GM23338 (cell line): Measurements from ENCODE around the gene CASP5. TPM values are rescaled to one million over a fixed set of nuclear protein-coding genes. Genes with fewer than 3 reads are reported as not detected.

Experiments
- ATAC-seq: fragments of 200-7000 bp; cut with Tn5 transposase; 3 replicates; pipeline ENCODE4 v1.9.1; 2020
- DNase-seq: peaks from one replicate; pipeline ENCODE4 v3.0.0-alpha.2; 2015; ENCODE audit warnings: low spot score
- H2AFZ ChIP-seq: fragments of 200-600 bp; sonication (generic); 2 replicates; pipeline ENCODE4 v1.8.0; 2016; ENCODE audit warnings: antibody characterized with exemption, mild to moderate bottlenecking, moderate library complexity
- H3F3A ChIP-seq: fragments of 200-600 bp; sonication (generic); replicated peaks from 2 replicates; pipeline ENCODE4 v1.8.0; 2017; ENCODE audit warnings: antibody characterized with exemption, mixed run types, low read depth
- H3K27ac ChIP-seq: fragments of 200-600 bp; sonication (generic); 2 replicates; pipeline ENCODE4 v1.6.1; 2016; ENCODE audit warnings: low read depth
- H3K27me3 ChIP-seq: fragments of 200-600 bp; sonication (generic); 2 replicates; pipeline ENCODE4 v1.8.0; 2016; ENCODE audit warnings: mild to moderate bottlenecking, mixed run types, moderate library complexity; ENCODE audit not compliant: insufficient read depth
- H3K36me3 ChIP-seq: fragments of 200-600 bp; sonication (generic); 2 replicates; pipeline ENCODE4 v1.8.0; 2016; ENCODE audit warnings: mild to moderate bottlenecking; ENCODE audit not compliant: insufficient read depth
- H3K4me1 ChIP-seq: fragments of 200-600 bp; sonication (generic); 2 replicates; pipeline ENCODE4 v1.8.0; 2016; ENCODE audit warnings: mild to moderate bottlenecking, moderate library complexity; ENCODE audit not compliant: insufficient read depth
- H3K4me2 ChIP-seq: fragments of 200-600 bp; sonication (generic); 2 replicates; pipeline ENCODE4 v1.7.1; 2017; ENCODE audit warnings: mixed run types
- H3K4me3 ChIP-seq: fragments of 200-600 bp; sonication (generic); 2 replicates; pipeline ENCODE4 v1.6.1; 2016; ENCODE audit warnings: mixed run types
- H3K79me2 ChIP-seq: fragments of 200-600 bp; sonication (generic); replicated peaks from 2 replicates; pipeline ENCODE4 v1.8.0; 2017; ENCODE audit warnings: mild to moderate bottlenecking; ENCODE audit not compliant: insufficient read depth
- H3K9me2 ChIP-seq: fragments of 200-600 bp; sonication (generic); 2 replicates; pipeline ENCODE4 v1.8.0; 2017; ENCODE audit not compliant: insufficient read depth
- H4K20me1 ChIP-seq: fragments of 200-600 bp; sonication (generic); replicated peaks from 2 replicates; pipeline ENCODE4 v1.8.0; 2017; ENCODE audit warnings: mild to moderate bottlenecking; ENCODE audit not compliant: insufficient read depth
- H3K27ac Mint-ChIP-seq: 2 replicates; pipeline ENCODE4 v1.8.0; 2020; ENCODE audit warnings: inconsistent platforms, mild to moderate bottlenecking, moderate library complexity, mixed read lengths
- H3K27me3 Mint-ChIP-seq: 3 replicates; pipeline ENCODE4 v1.8.0; 2022; ENCODE audit warnings: low read depth, mild to moderate bottlenecking, moderate library complexity, mixed read lengths, inconsistent platforms; ENCODE audit not compliant: insufficient read depth, poor library complexity
- H3K36me3 Mint-ChIP-seq: 3 replicates; pipeline ENCODE4 v1.8.0; 2021; ENCODE audit warnings: low read depth, mild to moderate bottlenecking, inconsistent platforms, moderate library complexity, mixed read lengths
- H3K4me1 Mint-ChIP-seq: 3 replicates; pipeline ENCODE4 v1.8.0; 2020; ENCODE audit warnings: mild to moderate bottlenecking, inconsistent platforms, mixed read lengths
- H3K4me3 Mint-ChIP-seq: 3 replicates; pipeline ENCODE4 v1.8.0; 2021; ENCODE audit warnings: moderate library complexity, mild to moderate bottlenecking, inconsistent platforms, mixed read lengths
- H3K9me3 Mint-ChIP-seq: 3 replicates; pipeline ENCODE4 v1.8.0; 2020; ENCODE audit warnings: moderate library complexity, mild to moderate bottlenecking, inconsistent platforms, mixed read lengths
- CREB1 ChIP-seq: fragments of 250-450 bp; sonication (Bioruptor Pico); IDR thresholded peaks from 2 replicates; pipeline ENCODE4 v1.5.0; 2020; ENCODE audit warnings: low read depth, mild to moderate bottlenecking, moderate library complexity
- CTCF ChIP-seq, 2 experiments: fragments of 200-600 bp in 1 of 2; sonication (generic) in 1 of 2; conservative IDR thresholded peaks; 2 replicates each; pipeline versions ENCODE4 v1.5.1 to v1.6.1; 2016 to 2017; ENCODE audit warnings: antibody characterized with exemption in 2 of 2, low read depth in 2 of 2, mild to moderate bottlenecking in 2 of 2, moderate library complexity in 1 of 2
- ETS1 ChIP-seq: IDR thresholded peaks from 2 replicates; pipeline ENCODE4 v1.6.1; 2016; ENCODE audit warnings: antibody characterized with exemption
- EZH2 ChIP-seq: fragments of 200-600 bp; sonication (generic); IDR thresholded peaks from one replicate; pipeline ENCODE4 v1.8.0; 2017; ENCODE audit warnings: antibody characterized with exemption, mild to moderate bottlenecking, low read depth; ENCODE audit not compliant: unreplicated experiment
- EZH2phosphoT487 ChIP-seq: fragments of 200-600 bp; sonication (generic); IDR thresholded peaks from one replicate; pipeline ENCODE4 v1.8.1; 2018; ENCODE audit warnings: antibody characterized with exemption; ENCODE audit not compliant: unreplicated experiment
- JUNB ChIP-seq: IDR thresholded peaks from one replicate; pipeline ENCODE4 v1.6.1; 2016; ENCODE audit warnings: antibody characterized with exemption; ENCODE audit not compliant: unreplicated experiment
- NANOG ChIP-seq: IDR thresholded peaks from 2 replicates; pipeline ENCODE4 v1.6.1; 2016; ENCODE audit warnings: antibody characterized with exemption, borderline replicate concordance
- REST ChIP-seq: IDR thresholded peaks from one replicate; pipeline ENCODE4 v1.6.1; 2018; ENCODE audit warnings: antibody characterized with exemption; ENCODE audit not compliant: unreplicated experiment
- ZNF331 ChIP-seq: fragments of 250-450 bp; sonication (Bioruptor Pico); IDR thresholded peaks from 2 replicates; pipeline ENCODE4 v1.5.0; 2020; ENCODE audit warnings: low read depth, mild to moderate bottlenecking, moderate library complexity
- ZNF462 ChIP-seq: fragments of 250-450 bp; sonication (Bioruptor Pico); IDR thresholded peaks from 2 replicates; pipeline ENCODE4 v1.5.0; 2020; ENCODE audit warnings: mild to moderate bottlenecking, moderate library complexity
- polyA plus RNA-seq: library from polyadenylated mRNA; unstranded; fragments of >200 nt; fragmentation: Nextera tagmentation; extraction: Ambion mirVana; gene quantifications from 2 replicates; pipeline ENCODE4 v1.2.1, GENCODE V29; 2016
- total RNA-seq: library from RNA; depleted of rRNA; stranded (reverse); fragments of >200 nt; shearing (Covaris generic); gene quantifications from 2 replicates; pipeline ENCODE4 v1.2.3, GENCODE V29; 2014

CASP5 gene
- total and polyA plus RNA-seq, 2 experiments from 2014 or later: not detected

GRCh38 chr11:105054723-105055493 lies 31.9 kb upstream of the CASP5 start (continued):
- no peak for TF ChIP-seq ETS1

GRCh38 chr11:105052487-105052886 lies 29.5 kb upstream of the CASP5 start:
- Mint-ChIP-seq H3K36me3 (no peaks in the 10 kb centered on the region), H3K4me1 (no peaks in the 10 kb centered on the region), H3K9me3 (no peaks in the 10 kb centered on the region), H3K27ac (no peak overlapping the region), H3K27me3 (no peaks in the 10 kb centered on the region), H3K4me3 (no peak overlapping the region)
- H3K79me2 ChIP-seq: no peaks in the 10 kb centered on the region
- H3K4me2 ChIP-seq: no peak overlapping the region
- H4K20me1 ChIP-seq: no peaks in the 10 kb centered on the region
- H3K4me1 ChIP-seq: no peaks in the 10 kb centered on the region
- DNase-seq (no peak), ATAC-seq (no peak)
- no peak overlapping the region for H2AFZ ChIP-seq
- H3K27ac ChIP-seq: no peak overlapping the region
- H3K9me2 ChIP-seq: peaks cover 8% of the 10 kb centered on the region
- no peaks in the 10 kb centered on the region for H3K27me3 ChIP-seq
- H3K4me3 ChIP-seq: no peak overlapping the region
- no peaks in the 10 kb centered on the region for H3F3A ChIP-seq
- H3K36me3 ChIP-seq: no peaks in the 10 kb centered on the region
- TF ChIP-seq CREB1 (CRISPR knock-in tag) (no peak), EZH2 (no peak), NANOG (no peak), REST (no peak), ZNF462 (CRISPR knock-in tag) (no peak), CTCF (conservative IDR thresholded peaks at IDR 0.05; ENCODE audit: low read depth in 2 of 2) (no peak), EZH2phosphoT487 (no peak), ZNF331 (CRISPR knock-in tag) (no peak), ETS1 (no peak), JUNB (no peak)
